CD14-positive monocyte (primary cell): ENCODE data around the gene NEDD4L. TPM values are rescaled to one million over a fixed set of nuclear protein-coding genes. Genes with fewer than 3 reads are reported as not detected.

Experiments
- DNase-seq, 3 donors: peaks; one replicate each; pipeline ENCODE4 v3.0.0-alpha.2; 2011 to 2022
- H2AFZ ChIP-seq: 2 replicates; pipeline ENCODE4 v1.6.0; 2012; ENCODE audit warnings: mild to moderate bottlenecking, low read depth, low read length, inconsistent platforms; ENCODE audit not compliant: insufficient read depth, poor library complexity, severe bottlenecking
- H3K27ac ChIP-seq, 2 donors: 1 replicate in 1 of 2; 2 replicates in 1 of 2; pipeline ENCODE4 v1.5.1; 2012 to 2013; ENCODE audit warnings: low read length in 2 of 2, control low read depth in 1 of 2, inconsistent platforms in 1 of 2, low read depth in 1 of 2, mild to moderate bottlenecking in 1 of 2
- H3K27me3 ChIP-seq, 2 donors: one replicate each; pipeline versions ENCODE4 v1.6.0 to v1.6.1; 2011 to 2013; ENCODE audit warnings: low read length in 2 of 2; ENCODE audit not compliant: control insufficient read depth in 2 of 2, insufficient read depth in 2 of 2
- H3K36me3 ChIP-seq, 2 donors: replicated peaks in 1 of 2; 1 replicate in 1 of 2; 2 replicates in 1 of 2; pipeline versions ENCODE4 v1.5.1 to v1.6.1; 2012 to 2013; ENCODE audit warnings: low read length in 2 of 2, control low read depth in 1 of 2, inconsistent platforms in 1 of 2, mild to moderate bottlenecking in 1 of 2; ENCODE audit not compliant: insufficient read depth in 2 of 2, control insufficient read depth in 1 of 2
- H3K4me1 ChIP-seq, 2 donors: 1 replicate in 1 of 2; 2 replicates in 1 of 2; pipeline versions ENCODE4 v1.5.1 to v1.6.1; 2012 to 2013; ENCODE audit warnings: low read length in 2 of 2, control low read depth in 1 of 2, inconsistent platforms in 1 of 2, mild to moderate bottlenecking in 1 of 2, moderate library complexity in 1 of 2; ENCODE audit not compliant: insufficient read depth in 2 of 2, control insufficient read depth in 1 of 2
- H3K4me2 ChIP-seq: replicated peaks from 2 replicates; pipeline ENCODE3; 2012; ENCODE audit warnings: low read length, moderate library complexity, mild to moderate bottlenecking; ENCODE audit not compliant: poor library complexity, severe bottlenecking; ENCODE audit errors: extremely low read depth
- H3K4me3 ChIP-seq, 3 experiments: fragments of 200-600 bp in 1 of 3; sonication (generic) in 1 of 3; replicated peaks in 1 of 3; 1 replicate in 2 of 3; 2 replicates in 1 of 3; pipeline ENCODE4 v1.5.1; 2011 to 2013; ENCODE audit warnings: low read length in 3 of 3, mild to moderate bottlenecking in 3 of 3, control low read depth in 2 of 3, low read depth in 2 of 3, inconsistent platforms in 1 of 3, moderate library complexity in 1 of 3
- H3K79me2 ChIP-seq: 2 replicates; pipeline ENCODE4 v1.6.0; 2012; ENCODE audit warnings: mild to moderate bottlenecking, control low read depth, inconsistent platforms, low read length, moderate library complexity; ENCODE audit not compliant: insufficient read depth
- H3K9ac ChIP-seq: 2 replicates; pipeline ENCODE4 v1.6.0; 2017; ENCODE audit warnings: low read length, mild to moderate bottlenecking; ENCODE audit not compliant: insufficient read depth, poor library complexity, severe bottlenecking
- H3K9me3 ChIP-seq, 2 donors: replicated peaks in 1 of 2; 1 replicate in 1 of 2; 2 replicates in 1 of 2; pipeline versions ENCODE4 v1.5.1 to v1.6.1; 2012 to 2013; ENCODE audit warnings: low read length in 2 of 2, control low read depth in 1 of 2; ENCODE audit not compliant: control insufficient read depth in 1 of 2, insufficient read depth in 1 of 2
- H4K20me1 ChIP-seq: 2 replicates; pipeline ENCODE4 v1.6.0; 2012; ENCODE audit warnings: mild to moderate bottlenecking, low read length, control low read depth, moderate library complexity; ENCODE audit not compliant: insufficient read depth
- H3K27ac Mint-ChIP-seq, 7 donors: one replicate each; pipeline ENCODE4 v1.8.0; 2020; ENCODE audit warnings: mild to moderate bottlenecking in 7 of 7, mixed read lengths in 7 of 7, moderate library complexity in 6 of 7, inconsistent platforms in 2 of 7
- H3K27me3 Mint-ChIP-seq, 3 donors: one replicate each; pipeline ENCODE4 v1.8.0; 2021 to 2022; ENCODE audit warnings: low read depth in 3 of 3, mild to moderate bottlenecking in 3 of 3, mixed read lengths in 3 of 3, moderate library complexity in 3 of 3, inconsistent platforms in 1 of 3
- H3K36me3 Mint-ChIP-seq, 2 donors: one replicate each; pipeline ENCODE4 v1.8.0; 2020; ENCODE audit warnings: mixed read lengths in 2 of 2, inconsistent platforms in 1 of 2, mild to moderate bottlenecking in 1 of 2
- H3K4me1 Mint-ChIP-seq: one replicate; pipeline ENCODE4 v1.8.0; 2020; ENCODE audit warnings: mild to moderate bottlenecking, mixed read lengths
- H3K4me3 Mint-ChIP-seq, 2 donors: one replicate each; pipeline ENCODE4 v1.8.0; 2020; ENCODE audit warnings: mild to moderate bottlenecking in 2 of 2, mixed read lengths in 2 of 2, moderate library complexity in 1 of 2
- H3K9me3 Mint-ChIP-seq, 7 donors: one replicate each; pipeline ENCODE4 v1.8.0; 2020 to 2022; ENCODE audit warnings: mixed read lengths in 7 of 7, mild to moderate bottlenecking in 6 of 7, moderate library complexity in 6 of 7, inconsistent platforms in 2 of 7
- CTCF ChIP-seq: fragments of 200-600 bp; IDR thresholded peaks from one replicate; pipeline ENCODE4 v1.8.0; 2022; ENCODE audit warnings: antibody characterized with exemption, mild to moderate bottlenecking
- WGBS: methylation state at CpG from one replicate; pipeline ENCODE4 v1.1.5; 2013; ENCODE audit warnings: missing lambda C conversion rate; ENCODE audit not compliant: insufficient coverage; 5-methylcytosine and 5-hydroxymethylcytosine counted together
- intact Hi-C, 2 donors: fragments of 100-400 bp; cut with micrococcal nuclease; formaldehyde crosslinking; loops; one replicate each; pipeline versions ENCODE4 v1.15.0 to v1.15.1; 2023
- polyA plus RNA-seq, 3 donors: library from polyadenylated mRNA; depleted of rRNA in 1 of 3; unstranded in 2 of 3; stranded (reverse) in 1 of 3; fragments of 300-500 nt in 2 of 3; fragments of >200 nt in 1 of 3; fragmentation: Illumina TruSeq in 2 of 3; gene quantifications; 1 replicate in 2 of 3; 2 replicates in 1 of 3; pipeline ENCODE4 v1.2.3, GENCODE V29; 2012 to 2021

The NEDD4L gene
- polyA plus RNA-seq, 3 donors, result 2.5 to 5.2 (median 4.5) TPM

- no peak overlapping the region for H3K27ac Mint-ChIP-seq
Measured at GRCh38 chr18:58021504-58021903, 22.5 kb upstream of the NEDD4L start.

GRCh38 chr18:58023108-58023507 lies 20.9 kb upstream of the NEDD4L start:
- H4K20me1 ChIP-seq, result no peaks in the 10 kb centered on the region
- no peak overlapping the region for H3K27ac ChIP-seq
- no peak overlapping the region for H3K4me2 ChIP-seq
- no peaks in the 10 kb centered on the region for H3K4me1 ChIP-seq
- intact Hi-C loops, result no loop called here
- no peak overlapping the region for H3K4me3 ChIP-seq
- H3K36me3 ChIP-seq, result no peaks in the 10 kb centered on the region
- no peaks in the 10 kb centered on the region for H3K36me3 Mint-ChIP-seq
- no peaks in the 10 kb centered on the region for H3K79me2 ChIP-seq
- DNase-seq, result no peak
- no peak overlapping the region for H3K4me3 Mint-ChIP-seq
- no peaks in the 10 kb centered on the region for H3K4me1 Mint-ChIP-seq
- no peaks in the 10 kb centered on the region for H3K9me3 ChIP-seq
- peaks cover 0 to 2% (median 0%) of the 10 kb centered on the region in 7 donors for H3K9me3 Mint-ChIP-seq
- H3K27me3 ChIP-seq, result peaks cover 1 to 2% of the 10 kb centered on the region in 2 donors
- no peak for TF ChIP-seq CTCF
- no peak overlapping the region for H2AFZ ChIP-seq
- H3K27me3 Mint-ChIP-seq, result peaks cover 2 to 4% (median 2%) of the 10 kb centered on the region in 3 donors
- H3K27ac Mint-ChIP-seq, result no peak overlapping the region
- WGBS, result no CpG with 5 or more reads among the region's 2 CpGs
- H3K9ac ChIP-seq, result no peak overlapping the region

More at GRCh38 chr18:58021504-58021903, 22.5 kb upstream of the NEDD4L start:
- no peak overlapping the region for H3K4me3 ChIP-seq
- no peaks in the 10 kb centered on the region for H3K4me1 ChIP-seq
- Mint-ChIP-seq H3K4me1 (no peaks in the 10 kb centered on the region), H3K9me3 (peaks cover 0 to 9% (median 2%) of the 10 kb centered on the region in 7 donors), H3K36me3 (no peaks in the 10 kb centered on the region), H3K27me3 (peaks cover 2 to 4% (median 2%) of the 10 kb centered on the region in 3 donors), H3K4me3 (no peak overlapping the region)
- H3K9me3 ChIP-seq, result no peaks in the 10 kb centered on the region
- no peaks in the 10 kb centered on the region for H3K79me2 ChIP-seq
- H4K20me1 ChIP-seq, result no peaks in the 10 kb centered on the region
- H3K36me3 ChIP-seq, result no peaks in the 10 kb centered on the region
- H2AFZ ChIP-seq, result no peak overlapping the region
- DNase-seq, result no peak
- TF ChIP-seq CTCF, result no peak
- 95% methylated on average over 2 of the region's 4 CpGs for WGBS
- no peak overlapping the region for H3K27ac ChIP-seq
- H3K9ac ChIP-seq, result no peak overlapping the region
- intact Hi-C loops, result no loop called here
- no peaks in the 10 kb centered on the region for H3K27me3 ChIP-seq
- H3K4me2 ChIP-seq, result no peak overlapping the region
